ENCODE results near the gene RAB42. TPM values are rescaled to one million over a fixed set of nuclear protein-coding genes. Genes with fewer than 3 reads are reported as not detected.

RAB42 gene
- total and polyA plus RNA-seq, 9 of the 15 experiments (the other 6 are each of a cell fraction or from before 2014, with no cell fraction given): 0.07 to 0.14 (median 0.12) TPM; not detected in 6

- TF ChIP-seq ZNF318 (IDR thresholded peaks at IDR 0.05; ENCODE audit: borderline replicate concordance in 1 of 2, low read depth in 1 of 2) (0 out of 4 replicates have a peak, but pooled peaks of 1 of the 2 experiments have one; percentile 11), ZNF76 (CRISPR knock-in tag; IDR thresholded peaks at IDR 0.05; ENCODE audit: borderline replicate concordance) (no peak), RUNX1 (IDR thresholded peaks at IDR 0.05; ENCODE audit: low read depth) (no peak; the same call in 1 of the 2 replicates), MCM5 (IDR thresholded peaks at IDR 0.05; ENCODE audit: low read depth) (no peak), NFYB (IDR thresholded peaks at IDR 0.05; ENCODE audit: extremely low read depth, insufficient read length) (no peak), CC2D1A (IDR thresholded peaks at IDR 0.05) (no peak; the same call in 1 of the 2 replicates), ELK3 (CRISPR knock-in tag; IDR thresholded peaks at IDR 0.05) (no peak), ZNF551 (CRISPR knock-in tag; IDR thresholded peaks at IDR 0.05) (no peak), IRF1 (CRISPR knock-in tag; IDR thresholded peaks at IDR 0.05; ENCODE audit: borderline replicate concordance) (no peak), ZNF41 (CRISPR knock-in tag; conservative IDR thresholded peaks at IDR 0.05) (0 out of 2 replicates have a peak, but pooled peaks have one; percentile 18), U2AF1 (optimal IDR thresholded peaks at IDR 0.05; ENCODE audit: low read depth, low read length) (no peak), FOXM1 (IDR thresholded peaks at IDR 0.05; ENCODE audit: low read depth) (no peak), FOXM1 (CRISPR knock-in tag; IDR thresholded peaks at IDR 0.05; ENCODE audit: low read depth) (no peak), TRIM24 (IDR thresholded peaks at IDR 0.05) (peak in 1 of 2 experiments; percentile 87; a peak in 2 of 4 replicates), NELFE (IDR thresholded peaks at IDR 0.05; ENCODE audit: insufficient read depth, insufficient read length) (peak; percentile 14), TAL1 (IDR thresholded peaks at IDR 0.05) (no peak), HDAC1 (IDR thresholded peaks at IDR 0.05) (peak in 1 of 2 experiments; percentile 83; a peak in 2 of 4 replicates)
Observed at GRCh38 chr1:28642847-28643635, 51.0 kb downstream of the RAB42 start, which contains the start of gene TAF12 (continued).
